Kidney (tissue), 14 donors: Measurements from ENCODE around the gene TMEFF1. TPM values are rescaled to one million over a fixed set of nuclear protein-coding genes. Genes with fewer than 3 reads are reported as not detected.

Source experiments
- DNase-seq, 5 donors: peaks; one replicate each; pipeline ENCODE4 v3.0.0-alpha.2; 2013 to 2020
- FAIRE-seq: peaks from 2 replicates; lab custom pipeline; 2012; peaks lifted over from hg19 to GRCh38; lab: Jason Lieb, UNC
- H3K27ac ChIP-seq, 2 donors: one replicate each; pipeline ENCODE4 v1.7.0; 2013; ENCODE audit warnings: low read depth in 2 of 2, low read length in 2 of 2, inconsistent platforms in 1 of 2
- H3K27me3 ChIP-seq: one replicate; pipeline ENCODE4 v1.7.1; 2013; ENCODE audit warnings: low read length, inconsistent platforms; ENCODE audit not compliant: control insufficient read depth, insufficient read depth
- H3K36me3 ChIP-seq, 3 donors: one replicate each; pipeline versions ENCODE4 v1.7.0 to v1.7.1; 2013; ENCODE audit warnings: low read length in 3 of 3, control low read depth in 1 of 3, inconsistent platforms in 1 of 3; ENCODE audit not compliant: insufficient read depth in 3 of 3, control insufficient read depth in 2 of 3
- H3K4me1 ChIP-seq, 3 donors: one replicate each; pipeline versions ENCODE4 v1.7.0 to v1.7.1; 2013; ENCODE audit warnings: low read length in 3 of 3, inconsistent platforms in 1 of 3, low read depth in 1 of 3; ENCODE audit not compliant: control insufficient read depth in 2 of 3, insufficient read depth in 2 of 3
- H3K4me3 ChIP-seq, 3 donors: one replicate each; pipeline versions ENCODE4 v1.7.0 to v1.8.1; 2013; ENCODE audit warnings: low read length in 3 of 3, control low read depth in 1 of 3, inconsistent platforms in 1 of 3
- H3K9ac ChIP-seq, 3 donors: one replicate each; pipeline versions ENCODE4 v1.7.0 to v1.7.1; 2013; ENCODE audit warnings: low read length in 3 of 3, control low read depth in 1 of 3, inconsistent platforms in 1 of 3
- H3K9me3 ChIP-seq, 3 donors: one replicate each; pipeline versions ENCODE4 v1.7.0 to v1.7.1; 2013; ENCODE audit warnings: low read length in 3 of 3, control low read depth in 1 of 3, inconsistent platforms in 1 of 3; ENCODE audit not compliant: control insufficient read depth in 2 of 3, insufficient read depth in 1 of 3
- intact Hi-C: fragments of 100-400 bp; cut with DNase I; formaldehyde crosslinking; loops from one replicate; pipeline ENCODE4 v1.11.1; 2022
- polyA plus RNA-seq: library from polyadenylated mRNA; stranded (reverse); fragments of 350-450 nt; fragmentation: Illumina TruSeq; extraction: RNeasy Lipid Tissue Mini Kit (QIAGEN cat#74804); gene quantifications from one replicate; pipeline ENCODE4 v1.2.3, GENCODE V29; 2014; ENCODE audit warnings: low read depth, low replicate concordance; ENCODE audit not compliant: insufficient read depth
- total RNA-seq: library from RNA; stranded (reverse); fragmentation: NEBNext Ultra II Directional; extraction: Animal tissue kit (Norgen Biotek cat#: 25700); gene quantifications from one replicate; pipeline ENCODE4 v1.2.1, GENCODE V29; 2021
- TF ChIP-seq, protein P1 (sequence below): IDR thresholded peaks from 3 replicates; pipeline ENCODE4 v1.5.1; 2012; ENCODE audit warnings: mild to moderate bottlenecking, moderate library complexity, borderline replicate concordance; ENCODE audit not compliant: insufficient read depth; ENCODE audit errors: extremely low read depth
- donor health status: control.
- donor health status: control.
- donor health status: control.
- donor health status: control.
- donor health status: control.
- donor health status: DM: yes; HTN: yes; CAD: no.
- donor health status: Normal renal cell carcinoma (clear cell type).

TMEFF1 gene
- total and polyA plus RNA-seq, 2 donors from 2014 or later = 0.66 TPM; not detected in 1

DNA sequence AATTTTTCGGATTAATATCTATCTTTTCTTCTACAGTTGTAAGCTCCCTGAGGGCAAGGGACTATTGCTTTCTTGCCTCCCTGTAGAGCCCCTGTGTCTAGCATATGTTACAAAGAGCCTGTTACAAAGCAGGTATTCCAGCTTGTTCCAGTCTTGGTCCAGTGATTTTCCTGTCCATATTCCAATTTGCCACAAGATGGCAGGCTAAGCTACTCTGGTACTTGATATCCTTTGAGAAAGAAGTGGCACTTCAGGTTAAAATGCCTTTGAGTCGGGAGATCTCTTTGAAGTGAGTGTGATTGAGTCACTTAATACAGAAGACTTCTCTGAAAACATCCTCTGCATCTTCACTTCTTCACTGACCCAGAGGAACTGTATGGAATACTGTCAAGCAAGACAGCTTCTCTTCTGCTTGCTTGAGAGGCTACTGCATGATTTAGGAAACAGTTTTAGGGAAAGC is 129.4 kb downstream of the TMEFF1 start:
- no peaks in the 10 kb centered on the region for H3K36me3 ChIP-seq
- no peak overlapping the region for H3K4me3 ChIP-seq
- H3K4me1 ChIP-seq = peaks cover 0 to 5% (median 0%) of the 10 kb centered on the region in 3 donors
- H3K27me3 ChIP-seq = no peaks in the 10 kb centered on the region
- H3K9me3 ChIP-seq = no peaks in the 10 kb centered on the region
- intact Hi-C loops = no loop called here
- TF ChIP-seq, protein P1, sequence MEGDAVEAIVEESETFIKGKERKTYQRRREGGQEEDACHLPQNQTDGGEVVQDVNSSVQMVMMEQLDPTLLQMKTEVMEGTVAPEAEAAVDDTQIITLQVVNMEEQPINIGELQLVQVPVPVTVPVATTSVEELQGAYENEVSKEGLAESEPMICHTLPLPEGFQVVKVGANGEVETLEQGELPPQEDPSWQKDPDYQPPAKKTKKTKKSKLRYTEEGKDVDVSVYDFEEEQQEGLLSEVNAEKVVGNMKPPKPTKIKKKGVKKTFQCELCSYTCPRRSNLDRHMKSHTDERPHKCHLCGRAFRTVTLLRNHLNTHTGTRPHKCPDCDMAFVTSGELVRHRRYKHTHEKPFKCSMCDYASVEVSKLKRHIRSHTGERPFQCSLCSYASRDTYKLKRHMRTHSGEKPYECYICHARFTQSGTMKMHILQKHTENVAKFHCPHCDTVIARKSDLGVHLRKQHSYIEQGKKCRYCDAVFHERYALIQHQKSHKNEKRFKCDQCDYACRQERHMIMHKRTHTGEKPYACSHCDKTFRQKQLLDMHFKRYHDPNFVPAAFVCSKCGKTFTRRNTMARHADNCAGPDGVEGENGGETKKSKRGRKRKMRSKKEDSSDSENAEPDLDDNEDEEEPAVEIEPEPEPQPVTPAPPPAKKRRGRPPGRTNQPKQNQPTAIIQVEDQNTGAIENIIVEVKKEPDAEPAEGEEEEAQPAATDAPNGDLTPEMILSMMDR = peak; percentile 62
- no peak for FAIRE-seq
- no peak overlapping the region for H3K9ac ChIP-seq
- H3K27ac ChIP-seq = no peak overlapping the region
- peak in 3 of 5 donors; percentile 69 to 89 (median 87) for DNase-seq

DNA sequence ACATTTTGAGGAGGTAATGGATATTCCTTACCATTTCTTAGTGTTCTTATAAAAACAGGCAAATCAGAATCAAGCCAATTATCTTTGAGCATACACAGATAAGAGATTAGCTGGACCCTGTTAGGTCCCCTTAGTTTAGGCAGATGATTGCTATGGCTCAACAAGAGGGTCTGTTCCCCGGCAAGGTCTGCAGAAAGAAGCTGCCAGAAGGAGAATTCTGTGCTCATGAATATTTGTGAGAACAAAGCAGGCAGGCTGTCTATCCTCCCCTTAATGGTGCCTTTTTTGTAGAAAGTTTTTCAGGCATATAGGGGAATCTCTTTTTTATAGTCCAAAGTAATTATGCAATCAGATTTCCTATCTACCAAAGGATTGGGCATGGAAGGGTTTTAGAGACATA is 132.5 kb downstream of the TMEFF1 start:
- H3K27ac ChIP-seq = no peak overlapping the region
- FAIRE-seq (no peak), DNase-seq (no peak)
- no peaks in the 10 kb centered on the region for H3K4me1 ChIP-seq
- H3K9me3 ChIP-seq = no peaks in the 10 kb centered on the region
- H3K9ac ChIP-seq = no peak overlapping the region
- no peaks in the 10 kb centered on the region for H3K27me3 ChIP-seq
- TF ChIP-seq, protein P1 = no peak
- H3K4me3 ChIP-seq = no peak overlapping the region
- H3K36me3 ChIP-seq = no peaks in the 10 kb centered on the region
- intact Hi-C loops = no loop called here

DNA sequence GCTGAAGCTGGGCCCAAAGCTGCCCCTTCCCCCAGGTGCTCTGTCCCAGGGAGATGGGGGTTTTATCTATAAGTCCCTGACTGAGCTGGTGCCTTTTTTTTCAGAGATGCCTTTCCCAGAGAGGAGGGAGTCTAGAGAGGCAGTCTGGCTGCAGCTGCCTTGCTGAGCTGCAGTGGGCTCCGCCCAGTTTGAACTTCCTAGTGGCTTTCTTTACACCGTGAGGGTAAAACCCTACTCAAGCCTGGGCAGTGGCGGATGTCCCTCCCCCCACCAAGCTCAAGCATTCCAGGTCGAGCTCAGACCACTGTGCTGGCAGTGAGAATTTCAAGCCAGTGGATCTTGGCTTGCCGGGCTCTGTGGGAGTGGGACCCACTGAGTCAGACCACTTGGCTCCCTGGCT is 146.2 kb downstream of the TMEFF1 start:
- DNase-seq = no peak

More for the DNA sequence above, 146.2 kb downstream of the TMEFF1 start:
- no peak for FAIRE-seq
- Histone ChIP-seq H3K27ac (no peak overlapping the region), H3K4me1 (no peaks in the 10 kb centered on the region), H3K9ac (no peak overlapping the region), H3K27me3 (no peaks in the 10 kb centered on the region), H3K9me3 (no peaks in the 10 kb centered on the region), H3K36me3 (no peaks in the 10 kb centered on the region), H3K4me3 (no peak overlapping the region)
- intact Hi-C loops = no loop called here
- TF ChIP-seq, protein P1 = no peak
